ENCODE data around the gene SLIT3. TPM values are rescaled to one million over a fixed set of nuclear protein-coding genes. Genes with fewer than 3 reads are reported as not detected.

SLIT3 gene
- total and polyA plus RNA-seq, 2 donors (not counting 3 experiments of a cell fraction or from before 2014, with no cell fraction given): 0.90 to 1.0 TPM

- no peak overlapping the region for H3K4me3 ChIP-seq (replicated peaks in 1 of 3; ENCODE audit: insufficient read depth in 1 of 3, low read depth in 1 of 3, low read length in 3 of 3)
- H3K9me3 ChIP-seq (replicated peaks; ENCODE audit: control insufficient read depth, insufficient read depth, low read length): no peaks in the 10 kb centered on the region
- ChIA-PET CTCF (no interaction called here), POLR2A (no interaction called here)
- DNase-seq (ENCODE audit: low read depth, low spot score): no peak
- no peak overlapping the region for H3K9ac ChIP-seq (replicated peaks; ENCODE audit: extremely low read depth, insufficient read depth, low read length)
- no peaks in the 10 kb centered on the region for H4K20me1 ChIP-seq (replicated peaks; ENCODE audit: control insufficient read depth, extremely low read depth, insufficient read depth, low read length)
- no peaks in the 10 kb centered on the region for H3K27me3 ChIP-seq (ENCODE audit: control insufficient read depth in 2 of 2, insufficient read depth in 2 of 2, low read length in 2 of 2)
- no peaks in the 10 kb centered on the region for H3K36me3 ChIP-seq (ENCODE audit: control insufficient read depth in 2 of 2, extremely low read depth in 1 of 2, insufficient read depth in 2 of 2, low read length in 2 of 2)
- no peaks in the 10 kb centered on the region for H3K9me1 ChIP-seq (replicated peaks; ENCODE audit: control insufficient read depth, extremely low read depth, insufficient read depth, low read length)
- no TSS peak for BruUV-seq (replicated peaks)
- dilution Hi-C loops (cut with MboI; ENCODE audit: extremely low pct_ligation_motif_present, low sequenced_read_pairs): no loop called here
- no peak for FAIRE-seq
- no peak overlapping the region for H3K27ac ChIP-seq (ENCODE audit: insufficient read depth, low read depth, low read length)
- no peaks in the 10 kb centered on the region for H3K79me2 ChIP-seq (ENCODE audit: control insufficient read depth, insufficient read depth, low read length)
- TF ChIP-seq GATA2 (IDR thresholded peaks at IDR 0.05; ENCODE audit: insufficient read depth, insufficient read length, low read depth, low read length) (no peak), MAX (IDR thresholded peaks at IDR 0.05; ENCODE audit: insufficient read depth, insufficient read length) (no peak), FOS (IDR thresholded peaks at IDR 0.05; ENCODE audit: borderline replicate concordance, insufficient read depth, low read length) (no peak), MYC (IDR thresholded peaks at IDR 0.05; ENCODE audit: low read depth, low read length) (no peak), CTCF (IDR thresholded peaks at IDR 0.05; ENCODE audit: extremely low read depth in 1 of 2, insufficient read depth in 1 of 2, low read depth in 1 of 2, low read length in 2 of 2) (no peak), EZH2 (IDR thresholded peaks at IDR 0.05; ENCODE audit: borderline replicate concordance, low read depth, low read length, severe bottlenecking) (no peak), POLR2AphosphoS5 (IDR thresholded peaks at IDR 0.05; ENCODE audit: insufficient read depth, low read depth, low read length) (no peak), JUN (IDR thresholded peaks at IDR 0.05; ENCODE audit: borderline replicate concordance, insufficient read depth, insufficient read length, low read depth) (no peak), POLR2A (IDR thresholded peaks at IDR 0.05; ENCODE audit: low read depth, low read length) (no peak)
- H3K4me1 ChIP-seq (ENCODE audit: control insufficient read depth, extremely low read depth, insufficient read depth, low read length): no peaks in the 10 kb centered on the region
- intact Hi-C loops (cut with micrococcal nuclease): no loop called here
- no peak overlapping the region for H3K4me2 ChIP-seq (ENCODE audit: insufficient read depth, low read length)
- no peak overlapping the region for H2AFZ ChIP-seq (ENCODE audit: low read depth, low read length)
Measured at GRCh38 chr5:169195601-169196000, 105.3 kb downstream of the SLIT3 start.
